HEK293T (cell line): Measurements from ENCODE around the gene EPHB3.

Experiments
- CTCF ChIA-PET: fragments of 350-600 bp; formaldehyde crosslinking; extraction: SDS; loops from one replicate; lab custom pipeline; 2021; ENCODE audit warnings: antibody characterized with exemption, inconsistent platforms; lab: Yijun Ruan, JAX
- POLR2A ChIA-PET: fragments of 350-600 bp; formaldehyde crosslinking; extraction: SDS; loops from one replicate; lab custom pipeline; 2020; ENCODE audit warnings: antibody characterized with exemption, inconsistent platforms; lab: Yijun Ruan, JAX
- DNase-seq: peaks from one replicate; pipeline ENCODE4 v3.0.0; 2012; ENCODE audit warnings: mixed read lengths; ENCODE audit errors: extremely low spot score
- ARNT ChIP-seq: fragments of 450-650 bp; IDR thresholded peaks from 2 replicates; pipeline ENCODE4 v1.6.1; 2017; ENCODE audit warnings: mild to moderate bottlenecking
- BHLHE40 ChIP-seq: fragments of 450-650 bp; IDR thresholded peaks from 2 replicates; pipeline ENCODE4 v1.6.1; 2016; ENCODE audit warnings: mild to moderate bottlenecking, moderate library complexity, borderline replicate concordance
- CTBP1 ChIP-seq: fragments of 450-650 bp; IDR thresholded peaks from 2 replicates; pipeline ENCODE4 v1.6.1; 2016; ENCODE audit warnings: borderline replicate concordance
- ELF4 ChIP-seq: fragments of 450-650 bp; IDR thresholded peaks from 2 replicates; pipeline ENCODE4 v1.6.1; 2017; ENCODE audit warnings: antibody characterized with exemption
- FOXA1 ChIP-seq: fragments of 450-650 bp; IDR thresholded peaks from 2 replicates; pipeline ENCODE4 v1.6.1; 2016; ENCODE audit warnings: mild to moderate bottlenecking
- FOXK2 ChIP-seq: fragments of 450-650 bp; IDR thresholded peaks from 2 replicates; pipeline ENCODE4 v1.6.1; 2016; ENCODE audit warnings: mild to moderate bottlenecking
- FOXM1 ChIP-seq: fragments of 450-650 bp; IDR thresholded peaks from 2 replicates; pipeline ENCODE4 v1.6.1; 2017; ENCODE audit warnings: mild to moderate bottlenecking, borderline replicate concordance
- HDGF ChIP-seq: fragments of 450-650 bp; IDR thresholded peaks from 2 replicates; pipeline ENCODE4 v1.6.1; 2017; ENCODE audit warnings: antibody characterized with exemption, borderline replicate concordance
- L3MBTL2 ChIP-seq: fragments of 450-650 bp; conservative IDR thresholded peaks from 2 replicates; pipeline ENCODE4 v1.6.1; 2016; ENCODE audit warnings: mild to moderate bottlenecking
- LEF1 ChIP-seq: fragments of 450-650 bp; IDR thresholded peaks from 2 replicates; pipeline ENCODE4 v1.6.1; 2017; ENCODE audit warnings: mild to moderate bottlenecking, borderline replicate concordance
- NFRKB ChIP-seq: fragments of 450-650 bp; IDR thresholded peaks from 2 replicates; pipeline ENCODE4 v1.6.1; 2016; ENCODE audit warnings: mild to moderate bottlenecking, moderate library complexity
- PKNOX1 ChIP-seq: fragments of 450-650 bp; IDR thresholded peaks from 2 replicates; pipeline ENCODE4 v1.6.1; 2016
- SP1 ChIP-seq: fragments of 450-650 bp; IDR thresholded peaks from 2 replicates; pipeline ENCODE4 v1.6.1; 2017
- SUZ12 ChIP-seq: fragments of 450-650 bp; IDR thresholded peaks from 2 replicates; pipeline ENCODE4 v1.6.1; 2016; ENCODE audit warnings: mild to moderate bottlenecking
- TARDBP ChIP-seq: fragments of 450-650 bp; IDR thresholded peaks from 2 replicates; pipeline ENCODE4 v1.6.1; 2016
- ZNF384 ChIP-seq: fragments of 450-650 bp; IDR thresholded peaks from 2 replicates; pipeline ENCODE4 v1.6.1; 2016

Gene EPHB3

GRCh38 chr3:184577546-184577945 is 16.0 kb downstream of the EPHB3 start:
- ChIA-PET POLR2A (no interaction called here), CTCF (no interaction called here)
- TF ChIP-seq NFRKB (no peak), FOXM1 (no peak), CTBP1 (no peak), SUZ12 (no peak), ELF4 (no peak), HDGF (no peak), L3MBTL2 (no peak), TARDBP (no peak), ARNT (no peak), SP1 (no peak)
- DNase-seq: no peak

GRCh38 chr3:184578218-184578617 is 16.6 kb downstream of the EPHB3 start:
- no peak for TF ChIP-seq LEF1
- TF ChIP-seq HDGF: no peak
- TF ChIP-seq PKNOX1: no peak
- no peak for TF ChIP-seq ZNF384
- no peak for TF ChIP-seq SUZ12
- TF ChIP-seq L3MBTL2: no peak
- TF ChIP-seq FOXK2: no peak
- TF ChIP-seq ARNT: no peak
- TF ChIP-seq FOXM1: no peak
- no peak for TF ChIP-seq FOXA1
- TF ChIP-seq CTBP1: no peak
- TF ChIP-seq BHLHE40: no peak
- POLR2A ChIA-PET: no interaction called here
- DNase-seq: no peak
- CTCF ChIA-PET: no interaction called here

GRCh38 chr3:184578822-184579221 is 17.2 kb downstream of the EPHB3 start:
- TF ChIP-seq ELF4 (no peak), LEF1 (no peak)
- DNase-seq: no peak
- CTCF ChIA-PET: no interaction called here
- POLR2A ChIA-PET: no interaction called here

- CTCF ChIA-PET: no interaction called here
- no peak for TF ChIP-seq L3MBTL2
- TF ChIP-seq FOXA1: no peak
- TF ChIP-seq NFRKB: no peak
- TF ChIP-seq ELF4: no peak
- TF ChIP-seq SUZ12: no peak
- TF ChIP-seq ARNT: no peak
- no peak for TF ChIP-seq ZNF384
- no peak for TF ChIP-seq FOXM1
- TF ChIP-seq PKNOX1: no peak
- no peak for TF ChIP-seq TARDBP
- no peak for TF ChIP-seq LEF1
- TF ChIP-seq CTBP1: no peak
- no peak for TF ChIP-seq HDGF
- DNase-seq: no peak
- POLR2A ChIA-PET: no interaction called here
Observed at GRCh38 chr3:184579513-184579912, 17.9 kb downstream of the EPHB3 start.

GRCh38 chr3:184580376-184580775 is 18.8 kb downstream of the EPHB3 start:
- TF ChIP-seq TARDBP: no peak
- TF ChIP-seq LEF1: no peak
- TF ChIP-seq SUZ12: no peak
- no peak for TF ChIP-seq CTBP1
- no peak for TF ChIP-seq ELF4
- TF ChIP-seq L3MBTL2: no peak
- no peak for TF ChIP-seq FOXM1
- TF ChIP-seq FOXA1: no peak
- no peak for TF ChIP-seq ZNF384
- no peak for TF ChIP-seq HDGF
- TF ChIP-seq SP1: no peak
- no peak for TF ChIP-seq FOXK2
- no peak for TF ChIP-seq PKNOX1
- TF ChIP-seq NFRKB: no peak
- TF ChIP-seq ARNT: no peak
- no peak for TF ChIP-seq BHLHE40
- ChIA-PET POLR2A (no interaction called here), CTCF (no interaction called here)
- DNase-seq: no peak

- DNase-seq: no peak
- ChIA-PET CTCF (no interaction called here), POLR2A (no interaction called here)
- no peak for TF ChIP-seq TARDBP
- TF ChIP-seq LEF1: no peak
- TF ChIP-seq L3MBTL2: no peak
- no peak for TF ChIP-seq FOXK2
- TF ChIP-seq PKNOX1: no peak
- TF ChIP-seq ARNT: no peak
- no peak for TF ChIP-seq NFRKB
- TF ChIP-seq CTBP1: no peak
- no peak for TF ChIP-seq FOXA1
- no peak for TF ChIP-seq ZNF384
- no peak for TF ChIP-seq SP1
- no peak for TF ChIP-seq BHLHE40
Observed at GRCh38 chr3:184581331-184581855, 19.8 kb downstream of the EPHB3 start.
